ENCODE measurements around the gene KLHL22.

The KLHL22 gene

GRCh38 chr22:20414059-20414440 lies 81.5 kb downstream of the KLHL22 start:
- ATAC-seq: no peak

DNA sequence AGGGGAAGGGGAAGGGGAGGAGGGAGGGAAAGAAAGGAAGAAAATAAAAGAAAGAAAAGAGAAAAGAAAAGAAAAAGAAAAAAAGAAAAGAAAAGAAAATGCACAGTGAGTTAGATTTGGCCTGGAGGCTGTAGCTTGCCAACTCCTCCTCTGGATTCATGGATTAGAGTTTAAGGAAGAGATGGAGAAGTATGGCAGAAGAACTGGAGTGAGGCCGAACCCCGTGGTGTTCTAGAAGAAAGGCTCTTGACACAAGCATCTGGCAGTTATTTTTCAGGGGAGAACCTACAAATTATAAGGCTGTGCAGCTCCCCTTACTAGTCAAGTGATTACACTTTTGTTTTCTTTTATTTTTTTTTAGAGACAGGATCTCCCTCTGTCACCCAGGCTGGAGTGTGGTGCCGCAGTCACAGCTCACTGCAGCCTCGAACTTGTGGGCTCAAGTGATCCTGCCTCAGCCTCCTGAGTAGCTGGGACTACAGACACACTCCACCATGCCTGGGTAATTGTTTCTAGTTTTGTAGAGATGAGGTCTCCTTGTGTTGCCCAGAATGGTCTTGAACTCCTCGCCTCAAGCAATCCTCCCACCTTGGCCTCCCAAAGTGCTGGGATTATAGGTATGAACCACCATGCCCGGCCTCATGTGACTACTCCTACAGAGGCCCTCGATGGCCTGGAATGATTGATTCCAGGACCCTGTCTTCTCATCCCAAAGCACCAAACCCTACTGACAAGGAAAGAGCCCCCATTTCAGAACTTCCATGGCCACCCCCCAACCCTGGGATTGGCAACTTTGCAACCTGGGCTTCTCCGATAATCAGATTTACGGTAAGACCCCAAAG lies 82.2 kb downstream of the KLHL22 start:
- no peak for ATAC-seq
- no peak for TF ChIP-seq ZC3H10 (CRISPR knock-in tag; IDR thresholded peaks at IDR 0.05)
- no peak for TF ChIP-seq CREB5 (CRISPR knock-in tag; IDR thresholded peaks at IDR 0.05; ENCODE audit: low read depth)
- no peak for TF ChIP-seq GLIS3 (CRISPR knock-in tag; IDR thresholded peaks at IDR 0.05)
- TF ChIP-seq ESRRG (CRISPR knock-in tag; IDR thresholded peaks at IDR 0.05): no peak
- no peak for TF ChIP-seq ISL1 (CRISPR knock-in tag; IDR thresholded peaks at IDR 0.05)
- no peak for TF ChIP-seq TOX (CRISPR knock-in tag; IDR thresholded peaks at IDR 0.05; ENCODE audit: borderline replicate concordance)
- no peak for TF ChIP-seq POU6F1 (CRISPR knock-in tag; IDR thresholded peaks at IDR 0.05; ENCODE audit: borderline replicate concordance, low read depth)
- no peak for TF ChIP-seq ZNF8 (CRISPR knock-in tag; IDR thresholded peaks at IDR 0.05)
- TF ChIP-seq CSDC2 (CRISPR knock-in tag; IDR thresholded peaks at IDR 0.05): no peak
- no peak for TF ChIP-seq PPARA (CRISPR knock-in tag; IDR thresholded peaks at IDR 0.05; ENCODE audit: borderline replicate concordance)

More at GRCh38 chr22:20414059-20414440, 81.5 kb downstream of the KLHL22 start:
- TF ChIP-seq TSHZ2 (CRISPR knock-in tag; IDR thresholded peaks at IDR 0.05) (no peak), RARB (CRISPR knock-in tag; IDR thresholded peaks at IDR 0.05) (no peak), POU6F1 (CRISPR knock-in tag; IDR thresholded peaks at IDR 0.05; ENCODE audit: borderline replicate concordance, low read depth) (no peak), ZNF565 (CRISPR knock-in tag; conservative IDR thresholded peaks at IDR 0.05; ENCODE audit: low read depth) (no peak)

DNA sequence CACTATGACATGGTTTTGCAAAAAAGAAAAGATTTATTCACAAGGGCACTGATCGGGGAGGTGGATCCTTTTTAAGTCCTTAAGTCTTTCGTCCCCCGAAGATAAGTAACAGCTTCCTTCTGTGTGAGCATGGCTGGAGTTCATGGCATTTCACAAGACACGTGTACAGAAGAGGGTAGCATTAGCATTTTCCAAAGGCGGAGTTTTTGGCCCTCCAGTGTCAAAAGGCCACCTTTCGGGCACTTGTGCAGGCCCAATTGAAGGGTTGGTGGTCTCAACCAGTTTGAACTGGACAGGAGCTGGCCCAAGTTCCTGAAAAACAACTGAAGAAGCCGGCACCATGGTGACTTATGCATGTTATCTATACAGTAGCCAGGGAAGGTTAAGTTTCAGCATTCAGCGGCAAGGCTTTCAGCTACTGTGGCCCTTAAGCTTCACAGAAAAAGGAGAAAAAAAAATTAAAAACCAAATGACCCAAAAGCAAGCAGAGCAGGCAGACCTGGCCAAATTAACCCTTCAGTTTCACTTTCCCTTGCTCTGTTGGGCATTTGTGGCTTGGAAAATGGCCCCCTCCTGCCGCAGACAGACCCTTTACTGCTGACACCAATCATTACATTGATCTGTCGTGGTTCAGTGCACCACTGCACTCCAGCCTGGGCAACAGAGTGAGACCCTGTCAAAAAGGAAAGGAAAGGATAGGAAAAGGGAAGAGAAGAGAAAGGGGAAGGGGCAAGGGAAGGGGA lies 83.0 kb downstream of the KLHL22 start:
- no peak for ATAC-seq
- TF ChIP-seq ZFP3 (CRISPR knock-in tag; IDR thresholded peaks at IDR 0.05) (no peak), ZC3H10 (CRISPR knock-in tag; IDR thresholded peaks at IDR 0.05) (no peak), ISL1 (CRISPR knock-in tag; IDR thresholded peaks at IDR 0.05) (no peak), TOX (CRISPR knock-in tag; IDR thresholded peaks at IDR 0.05; ENCODE audit: borderline replicate concordance) (no peak), CREB5 (CRISPR knock-in tag; IDR thresholded peaks at IDR 0.05; ENCODE audit: low read depth) (no peak), TSHZ2 (CRISPR knock-in tag; IDR thresholded peaks at IDR 0.05) (no peak), ZFP30 (CRISPR knock-in tag; IDR thresholded peaks at IDR 0.05) (no peak), OSR1 (CRISPR knock-in tag; IDR thresholded peaks at IDR 0.05) (no peak), PATZ1 (CRISPR knock-in tag; IDR thresholded peaks at IDR 0.05; ENCODE audit: borderline replicate concordance) (no peak), PPARA (CRISPR knock-in tag; IDR thresholded peaks at IDR 0.05; ENCODE audit: borderline replicate concordance) (no peak), TCF4 (CRISPR knock-in tag; IDR thresholded peaks at IDR 0.05; ENCODE audit: borderline replicate concordance) (no peak), RARB (CRISPR knock-in tag; IDR thresholded peaks at IDR 0.05) (no peak), ZNF565 (CRISPR knock-in tag; conservative IDR thresholded peaks at IDR 0.05; ENCODE audit: low read depth) (no peak), GLIS3 (CRISPR knock-in tag; IDR thresholded peaks at IDR 0.05) (no peak)
- TF ChIP-seq, protein P1, sequence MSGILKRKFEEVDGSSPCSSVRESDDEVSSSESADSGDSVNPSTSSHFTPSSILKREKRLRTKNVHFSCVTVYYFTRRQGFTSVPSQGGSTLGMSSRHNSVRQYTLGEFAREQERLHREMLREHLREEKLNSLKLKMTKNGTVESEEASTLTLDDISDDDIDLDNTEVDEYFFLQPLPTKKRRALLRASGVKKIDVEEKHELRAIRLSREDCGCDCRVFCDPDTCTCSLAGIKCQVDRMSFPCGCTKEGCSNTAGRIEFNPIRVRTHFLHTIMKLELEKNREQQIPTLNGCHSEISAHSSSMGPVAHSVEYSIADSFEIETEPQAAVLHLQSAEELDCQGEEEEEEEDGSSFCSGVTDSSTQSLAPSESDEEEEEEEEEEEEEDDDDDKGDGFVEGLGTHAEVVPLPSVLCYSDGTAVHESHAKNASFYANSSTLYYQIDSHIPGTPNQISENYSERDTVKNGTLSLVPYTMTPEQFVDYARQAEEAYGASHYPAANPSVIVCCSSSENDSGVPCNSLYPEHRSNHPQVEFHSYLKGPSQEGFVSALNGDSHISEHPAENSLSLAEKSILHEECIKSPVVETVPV (CRISPR knock-in tag; IDR thresholded peaks at IDR 0.05): no peak
